ENCODE data around the gene GIPC2. TPM values are rescaled to one million over a fixed set of nuclear protein-coding genes. Genes with fewer than 3 reads are reported as not detected.

The GIPC2 gene
- total and polyA plus RNA-seq, 2 donors (not counting 3 experiments of a cell fraction or from before 2014, with no cell fraction given) = 2.8 to 9.6 TPM

DNA sequence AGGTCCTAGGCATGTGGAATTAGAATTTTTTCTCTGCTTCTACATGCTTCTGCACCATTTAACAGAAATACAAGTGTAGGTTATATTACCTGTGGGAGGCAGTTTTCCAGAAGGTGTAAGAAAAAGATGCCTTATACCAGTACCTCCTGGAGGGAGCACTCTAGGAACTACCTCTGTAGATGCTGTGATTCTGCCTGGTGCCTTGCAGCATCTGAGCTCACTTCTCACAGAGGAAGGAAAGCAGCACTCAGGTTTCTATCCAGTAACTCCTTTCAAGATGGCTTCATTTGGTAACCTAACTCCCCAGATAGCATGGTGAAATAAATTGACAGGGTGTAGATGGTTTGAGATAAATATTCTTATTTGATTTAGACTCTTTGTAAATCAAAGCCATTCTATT is 50.3 kb downstream of the GIPC2 start:
- Histone ChIP-seq H3K9me1 (replicated peaks; ENCODE audit: control insufficient read depth, extremely low read depth, insufficient read depth, low read length) (no peaks in the 10 kb centered on the region), H3K9me3 (replicated peaks; ENCODE audit: control insufficient read depth, insufficient read depth, low read length) (no peaks in the 10 kb centered on the region), H3K4me1 (ENCODE audit: control insufficient read depth, extremely low read depth, insufficient read depth, low read length) (peaks cover 49% of the 10 kb centered on the region), H3K4me3 (replicated peaks in 1 of 3; ENCODE audit: insufficient read depth in 1 of 3, low read depth in 1 of 3, low read length in 3 of 3) (no peak overlapping the region), H3K27ac (ENCODE audit: insufficient read depth, low read depth, low read length) (peak overlapping the region; percentile 91), H3K4me2 (ENCODE audit: insufficient read depth, low read length) (peak overlapping the region; percentile 74), H4K20me1 (replicated peaks; ENCODE audit: control insufficient read depth, extremely low read depth, insufficient read depth, low read length) (no peaks in the 10 kb centered on the region), H3K79me2 (ENCODE audit: control insufficient read depth, insufficient read depth, low read length) (no peaks in the 10 kb centered on the region), H3K36me3 (ENCODE audit: control insufficient read depth in 2 of 2, extremely low read depth in 1 of 2, insufficient read depth in 2 of 2, low read length in 2 of 2) (no peaks in the 10 kb centered on the region), H2AFZ (ENCODE audit: low read depth, low read length) (peak overlapping the region; percentile 6), H3K27me3 (ENCODE audit: control insufficient read depth in 2 of 2, insufficient read depth in 2 of 2, low read length in 2 of 2) (no peaks in the 10 kb centered on the region), H3K9ac (replicated peaks; ENCODE audit: extremely low read depth, insufficient read depth, low read length) (peak overlapping the region; percentile 70)
- no peak for TF ChIP-seq JUN (IDR thresholded peaks at IDR 0.05; ENCODE audit: borderline replicate concordance, insufficient read depth, insufficient read length, low read depth)
- no peak for TF ChIP-seq CTCF (IDR thresholded peaks at IDR 0.05; ENCODE audit: extremely low read depth in 1 of 2, insufficient read depth in 1 of 2, low read depth in 1 of 2, low read length in 2 of 2)
- TF ChIP-seq POLR2AphosphoS5 (IDR thresholded peaks at IDR 0.05; ENCODE audit: insufficient read depth, low read depth, low read length) = no peak
- no peak for TF ChIP-seq FOS (IDR thresholded peaks at IDR 0.05; ENCODE audit: borderline replicate concordance, insufficient read depth, low read length)
- no peak for TF ChIP-seq MYC (IDR thresholded peaks at IDR 0.05; ENCODE audit: low read depth, low read length)
- no peak for TF ChIP-seq EZH2 (IDR thresholded peaks at IDR 0.05; ENCODE audit: borderline replicate concordance, low read depth, low read length, severe bottlenecking)
- no peak for TF ChIP-seq MAX (IDR thresholded peaks at IDR 0.05; ENCODE audit: insufficient read depth, insufficient read length)
- no peak for TF ChIP-seq GATA2 (IDR thresholded peaks at IDR 0.05; ENCODE audit: insufficient read depth, insufficient read length, low read depth, low read length)
- no peak for TF ChIP-seq POLR2A (IDR thresholded peaks at IDR 0.05; ENCODE audit: low read depth, low read length)
- intact Hi-C loops (cut with micrococcal nuclease) = no loop called here
- DNase-seq (ENCODE audit: low read depth, low spot score) = no peak
- ChIA-PET CTCF (interaction anchor here (0.6 to 3.9 kb wide), 7 partner anchors 14 to 117 kb away, joined by 3 to 25 read pairs (median 4); partner anchors contain the start of gene FUBP1), POLR2A (interaction anchor here (0.6 to 3.8 kb wide), 7 partner anchors 10 to 118 kb away, joined by 3 to 35 read pairs (median 6); partner anchors contain the start of genes DNAJB4 and FUBP1)
- dilution Hi-C loops (cut with MboI; ENCODE audit: extremely low pct_ligation_motif_present, low sequenced_read_pairs) = no loop called here
- TSS peak; percentile 63 for BruUV-seq (replicated peaks)
- FAIRE-seq = no peak
